Endodermal cell (in vitro differentiated cells): Measurements from ENCODE around the gene COL6A3. TPM values are rescaled to one million over a fixed set of nuclear protein-coding genes. Genes with fewer than 3 reads are reported as not detected.

Source experiments
- DNase-seq: peaks from one replicate; pipeline ENCODE4 v3.0.0-alpha.2; 2017
- H3K27ac ChIP-seq: 2 replicates; pipeline ENCODE4 v1.5.1; 2013; ENCODE audit warnings: mild to moderate bottlenecking, low read depth, low read length, moderate library complexity
- H3K27me3 ChIP-seq: 2 replicates; pipeline ENCODE4 v1.6.1; 2013; ENCODE audit warnings: mild to moderate bottlenecking, low read length, moderate library complexity; ENCODE audit not compliant: insufficient read depth, control insufficient read depth, poor library complexity, severe bottlenecking
- H3K36me3 ChIP-seq: 2 replicates; pipeline ENCODE4 v1.7.0; 2013; ENCODE audit warnings: mild to moderate bottlenecking, low read length, moderate library complexity; ENCODE audit not compliant: control insufficient read depth, insufficient read depth
- H3K4me1 ChIP-seq: one replicate; pipeline ENCODE4 v1.7.0; 2013; ENCODE audit warnings: low read length; ENCODE audit not compliant: control insufficient read depth, insufficient read depth
- H3K4me3 ChIP-seq: 2 replicates; pipeline ENCODE4 v1.5.1; 2013; ENCODE audit warnings: mild to moderate bottlenecking, low read length, moderate library complexity
- H3K9ac ChIP-seq: 2 replicates; pipeline ENCODE4 v1.6.1; 2013; ENCODE audit warnings: mild to moderate bottlenecking, low read length, moderate library complexity; ENCODE audit not compliant: poor library complexity, severe bottlenecking; ENCODE audit errors: extremely low read depth
- H3K9me3 ChIP-seq: 2 replicates; pipeline ENCODE4 v1.6.1; 2013; ENCODE audit warnings: mild to moderate bottlenecking, low read length, moderate library complexity; ENCODE audit not compliant: control insufficient read depth
- H3K27ac Mint-ChIP-seq: 2 replicates; pipeline ENCODE4 v1.8.0; 2020; ENCODE audit warnings: mixed read lengths
- H3K27me3 Mint-ChIP-seq: 2 replicates; pipeline ENCODE4 v1.8.0; 2021; ENCODE audit warnings: mild to moderate bottlenecking, mixed read lengths; ENCODE audit not compliant: insufficient read depth
- H3K36me3 Mint-ChIP-seq: 2 replicates; pipeline ENCODE4 v1.8.0; 2020; ENCODE audit warnings: low read depth, mixed read lengths
- H3K4me1 Mint-ChIP-seq: 2 replicates; pipeline ENCODE4 v1.8.0; 2020; ENCODE audit warnings: mixed read lengths
- H3K4me3 Mint-ChIP-seq: 2 replicates; pipeline ENCODE4 v1.8.0; 2020; ENCODE audit warnings: mild to moderate bottlenecking, moderate library complexity, mixed read lengths
- H3K9me3 Mint-ChIP-seq: 2 replicates; pipeline ENCODE4 v1.8.0; 2020; ENCODE audit warnings: mild to moderate bottlenecking, mixed read lengths
- CTCF ChIP-seq: fragments of 200-600 bp; sonication (generic); conservative IDR thresholded peaks from 2 replicates; pipeline ENCODE4 v1.5.0; 2021; ENCODE audit warnings: antibody characterized with exemption, mild to moderate bottlenecking
- WGBS, 2 experiments: methylation state at CpG; one replicate each; pipeline versions ENCODE4 v1.1.5 to v1.1.7; 2013; ENCODE audit warnings: missing lambda C conversion rate in 2 of 2, mixed read lengths in 1 of 2; ENCODE audit not compliant: insufficient coverage in 1 of 2, insufficient read length in 1 of 2; 5-methylcytosine and 5-hydroxymethylcytosine counted together
- total RNA-seq, 2 donors: library from RNA; stranded (reverse); fragmentation: NEBNext Ultra II Directional in 1 of 2; extraction: Animal tissue kit (Norgen Biotek cat#: 25700) in 1 of 2; gene quantifications; 2 replicates in 1 of 2; 3 replicates in 1 of 2; pipeline ENCODE4 v1.2.1, GENCODE V29; 2021

Gene COL6A3
- total RNA-seq, 2 donors from 2014 or later, result 0.40 to 1.2 TPM

GRCh38 chr2:237456200-237456843, 42.4 kb upstream of the COL6A3 start:
- Mint-ChIP-seq H3K27ac (no peak overlapping the region), H3K27me3 (peaks cover 14% of the 10 kb centered on the region), H3K4me3 (no peak overlapping the region), H3K4me1 (no peaks in the 10 kb centered on the region), H3K36me3 (no peaks in the 10 kb centered on the region), H3K9me3 (peaks cover 6% of the 10 kb centered on the region)
- no peak for TF ChIP-seq CTCF
- no peak overlapping the region for H3K9ac ChIP-seq
- no peak for DNase-seq
- H3K36me3 ChIP-seq, result no peaks in the 10 kb centered on the region
- no peaks in the 10 kb centered on the region for H3K9me3 ChIP-seq
- no peaks in the 10 kb centered on the region for H3K4me1 ChIP-seq
- H3K27me3 ChIP-seq, result no peaks in the 10 kb centered on the region
- no peak overlapping the region for H3K4me3 ChIP-seq
- 90 to 92% methylated on average over 5 to 11 of the region's 11 CpGs for WGBS, 2 experiments
- no peak overlapping the region for H3K27ac ChIP-seq

GRCh38 chr2:237455764-237456163, 41.8 kb upstream of the COL6A3 start:
- no peaks in the 10 kb centered on the region for H3K4me1 Mint-ChIP-seq
- H3K4me3 Mint-ChIP-seq, result no peak overlapping the region
- no peaks in the 10 kb centered on the region for H3K4me1 ChIP-seq
- H3K36me3 ChIP-seq, result no peaks in the 10 kb centered on the region
- no peaks in the 10 kb centered on the region for H3K27me3 ChIP-seq
- no peak for TF ChIP-seq CTCF
- no peak overlapping the region for H3K27ac Mint-ChIP-seq
- H3K9me3 Mint-ChIP-seq, result peaks cover 6% of the 10 kb centered on the region
- H3K27ac ChIP-seq, result no peak overlapping the region
- H3K9ac ChIP-seq, result no peak overlapping the region
- no peaks in the 10 kb centered on the region for H3K36me3 Mint-ChIP-seq
- no peak overlapping the region for H3K4me3 ChIP-seq
- H3K27me3 Mint-ChIP-seq, result peaks cover 14% of the 10 kb centered on the region
- H3K9me3 ChIP-seq, result no peaks in the 10 kb centered on the region
- 89% methylated on average over 5 of the region's 5 CpGs; no CpG with 5 or more reads in 1 of the 2 experiments for WGBS, 2 experiments
- DNase-seq, result no peak

- Histone ChIP-seq H3K27me3 (no peaks in the 10 kb centered on the region), H3K27ac (no peak overlapping the region), H3K36me3 (no peaks in the 10 kb centered on the region), H3K4me3 (no peak overlapping the region), H3K9ac (no peak overlapping the region), H3K9me3 (no peaks in the 10 kb centered on the region), H3K4me1 (no peaks in the 10 kb centered on the region)
- 85 to 90% methylated on average over 2 to 3 of the region's 3 CpGs for WGBS, 2 experiments
- Mint-ChIP-seq H3K4me1 (no peaks in the 10 kb centered on the region), H3K4me3 (no peak overlapping the region), H3K27ac (no peak overlapping the region), H3K9me3 (peaks cover 6% of the 10 kb centered on the region), H3K27me3 (peaks cover 6% of the 10 kb centered on the region), H3K36me3 (no peaks in the 10 kb centered on the region)
- DNase-seq, result no peak
- TF ChIP-seq CTCF, result no peak
These were observed 39.7 kb upstream of the COL6A3 start for GRCh38 chr2:237453671-237454070.
